Activated T-cell treated with anti-CD3 and anti-CD28 coated beads for 48 hours (primary cell): Measurements from ENCODE around the gene C1QTNF2.

Source experiments
- DNase-seq: peaks from one replicate; pipeline ENCODE4 v3.0.0-alpha.2; 2020; ENCODE audit warnings: low read depth

Gene C1QTNF2

DNA sequence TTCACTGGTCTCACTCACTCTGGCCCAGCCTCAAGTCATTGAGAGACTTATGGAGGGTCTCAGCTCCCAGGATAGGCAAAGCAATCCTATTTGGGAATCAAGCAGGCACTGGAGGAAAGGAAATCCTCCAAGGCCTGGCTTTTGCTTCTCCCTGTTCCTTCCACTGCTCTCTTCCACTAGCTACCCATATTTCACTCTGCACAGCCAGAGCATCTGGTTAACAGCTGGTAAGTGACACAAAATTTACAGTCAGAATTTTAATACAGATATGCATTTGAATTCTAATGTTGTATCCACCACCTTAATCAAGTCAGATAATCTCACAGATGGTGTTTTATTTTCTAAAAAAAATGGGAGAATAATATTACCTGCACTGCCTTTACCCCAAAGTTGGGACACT lies 868 bp upstream of the C1QTNF2 start:
- no peak for DNase-seq

DNA sequence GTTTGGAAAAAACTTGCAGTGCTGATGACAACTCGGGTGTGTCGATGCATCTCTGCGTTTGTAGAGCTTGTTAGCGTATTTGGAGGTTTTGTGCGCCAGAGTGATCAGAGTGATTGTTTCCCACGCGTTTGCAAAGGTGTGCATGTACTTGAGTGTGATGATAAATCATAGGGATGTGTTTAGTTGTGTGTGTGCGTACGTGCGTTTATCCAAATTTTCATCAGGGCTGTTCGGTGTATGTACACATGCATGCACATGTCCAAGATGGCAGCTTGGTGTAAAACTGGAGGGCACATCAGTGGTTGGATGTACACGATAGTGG lies 248 bp upstream of the C1QTNF2 start:
- no peak for DNase-seq

DNA sequence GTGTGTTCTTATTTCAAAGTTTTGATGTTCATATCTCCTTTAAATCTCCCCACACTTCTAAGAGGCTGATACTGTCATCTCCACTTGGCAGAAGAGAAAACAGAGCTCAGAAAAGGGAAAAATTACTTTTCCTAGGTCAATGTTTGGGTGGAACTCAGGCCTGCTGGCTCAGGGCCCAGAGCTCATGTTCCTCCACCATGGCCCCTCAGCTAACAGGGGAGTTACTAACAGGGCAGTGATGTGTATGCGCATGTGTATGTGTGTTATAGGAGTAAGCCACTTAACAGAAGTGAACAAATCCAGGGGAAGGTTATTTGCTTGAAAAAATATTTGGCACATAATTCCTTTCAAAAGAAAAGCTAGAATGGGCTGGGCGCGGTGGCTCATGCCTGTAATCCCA lies 2.5 kb downstream of the C1QTNF2 start:
- DNase-seq: no peak

DNA sequence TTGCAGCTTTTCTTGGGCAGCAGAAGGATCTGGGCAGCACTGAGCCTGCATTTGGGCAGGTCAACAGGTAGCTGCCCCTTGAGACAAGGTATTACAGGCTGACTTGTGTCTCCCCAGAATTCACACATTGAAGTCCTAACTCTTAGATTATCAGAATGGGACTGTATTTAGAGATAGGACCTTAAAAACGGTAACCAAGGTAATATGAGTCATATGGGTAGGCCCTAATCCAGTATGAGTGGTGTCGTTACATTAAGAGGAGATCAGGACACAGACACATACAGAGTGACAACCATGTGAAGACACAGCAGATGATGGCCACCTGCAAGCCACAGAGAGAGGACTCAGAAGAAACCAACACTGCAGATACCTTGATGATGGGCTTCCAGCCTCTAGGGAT lies 3.2 kb downstream of the C1QTNF2 start:
- no peak for DNase-seq

DNA sequence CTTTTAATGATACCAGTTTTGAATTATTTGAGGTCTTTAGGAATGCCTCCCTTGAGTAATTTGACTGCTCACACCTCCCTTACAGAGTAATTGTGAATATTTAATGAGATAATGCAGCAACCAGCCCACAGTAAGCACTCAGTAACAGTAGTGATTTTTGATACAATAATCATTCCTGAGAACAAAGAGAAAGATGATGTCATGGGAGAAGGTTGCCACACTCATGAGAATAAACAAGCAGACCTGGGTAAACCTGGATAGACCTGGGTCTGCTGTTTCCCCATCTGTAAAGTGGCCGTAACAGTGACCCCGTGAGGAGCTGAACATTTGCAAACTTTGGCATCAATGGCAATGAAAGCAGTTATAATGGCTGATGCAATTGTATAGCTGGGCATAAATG lies 4.2 kb downstream of the C1QTNF2 start:
- no peak for DNase-seq

DNA sequence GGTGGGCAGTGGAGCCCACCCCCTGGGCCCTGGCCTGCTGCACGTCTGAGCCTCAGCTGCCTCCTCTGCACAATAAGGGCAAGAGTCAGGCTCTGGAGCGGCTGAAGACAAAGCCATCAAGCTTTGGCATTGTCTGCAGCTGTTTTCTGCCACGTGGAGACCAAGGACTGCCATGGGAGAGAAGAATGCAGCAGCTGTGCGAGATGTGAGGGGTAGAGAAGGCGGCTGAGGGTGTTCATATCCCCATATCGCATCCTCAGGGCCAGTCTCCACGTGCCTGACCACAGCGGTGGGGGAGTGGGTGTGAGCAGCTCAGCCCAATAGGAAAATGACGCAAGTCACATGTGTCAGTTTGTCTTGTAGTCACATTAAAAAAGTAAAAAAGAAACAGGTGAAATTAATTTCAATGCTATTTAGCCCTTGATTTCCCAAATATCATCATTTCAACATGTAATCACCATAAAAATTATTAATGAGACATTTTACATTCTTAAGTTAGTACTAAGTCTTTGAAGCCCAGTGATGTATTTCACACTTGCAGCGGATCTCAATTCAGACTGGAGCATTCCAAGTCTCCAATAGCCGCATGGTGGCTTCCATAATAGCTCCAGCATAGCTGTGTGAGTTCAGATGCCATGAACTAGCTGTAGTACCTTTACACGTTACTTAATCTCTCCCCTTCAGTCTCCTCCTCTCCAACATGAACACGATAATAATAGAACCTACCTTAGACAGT lies 6.6 kb downstream of the C1QTNF2 start:
- no peak for DNase-seq

DNA sequence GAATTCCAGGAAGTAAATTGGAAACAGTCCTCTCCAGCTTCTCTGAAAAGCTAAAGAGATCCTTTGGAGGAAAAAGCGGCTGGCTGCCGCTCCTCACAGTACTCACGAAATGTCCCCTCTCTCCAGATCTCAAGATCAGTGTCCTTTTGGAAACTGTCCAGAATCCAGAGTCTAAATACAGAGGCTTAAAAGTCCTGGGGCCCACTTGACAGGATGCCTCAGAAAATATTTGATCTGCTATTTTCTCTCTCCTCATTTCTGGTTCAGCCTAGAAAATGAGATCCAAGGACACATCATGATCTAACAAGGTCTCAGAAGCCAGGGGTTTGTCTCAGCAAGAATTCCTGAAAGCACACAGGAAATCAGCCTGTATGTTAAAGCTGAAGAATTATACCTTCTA lies 7.2 kb downstream of the C1QTNF2 start:
- DNase-seq: no peak

DNA sequence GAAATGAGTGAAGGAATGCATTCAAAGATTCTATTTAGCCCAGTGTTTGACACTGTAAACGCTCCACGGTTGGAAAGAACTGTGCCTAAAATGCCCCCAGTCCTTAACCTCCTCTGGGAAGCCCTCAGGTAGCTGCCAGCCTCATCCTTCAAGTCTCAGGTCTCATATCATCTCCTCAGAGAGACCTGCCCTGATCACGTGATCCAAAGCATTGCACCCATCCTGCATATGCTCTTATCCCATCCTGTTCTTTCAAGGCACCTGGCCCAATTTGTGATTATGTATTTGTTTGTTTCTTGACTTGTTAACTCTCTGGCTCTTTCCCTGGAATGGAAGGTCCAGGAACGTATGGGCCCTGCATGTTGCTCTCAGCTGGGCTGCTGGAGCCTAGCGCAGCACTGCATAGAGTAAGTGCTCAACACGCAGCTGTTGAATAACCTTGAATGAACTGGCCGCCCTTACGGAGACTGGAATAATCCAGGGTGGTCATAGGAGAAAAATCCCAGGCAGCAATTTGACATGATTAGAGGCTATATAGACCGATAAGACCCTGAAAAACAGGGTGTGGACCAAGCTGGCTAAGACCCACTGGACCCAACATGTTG lies 8.7 kb downstream of the C1QTNF2 start:
- no peak for DNase-seq

DNA sequence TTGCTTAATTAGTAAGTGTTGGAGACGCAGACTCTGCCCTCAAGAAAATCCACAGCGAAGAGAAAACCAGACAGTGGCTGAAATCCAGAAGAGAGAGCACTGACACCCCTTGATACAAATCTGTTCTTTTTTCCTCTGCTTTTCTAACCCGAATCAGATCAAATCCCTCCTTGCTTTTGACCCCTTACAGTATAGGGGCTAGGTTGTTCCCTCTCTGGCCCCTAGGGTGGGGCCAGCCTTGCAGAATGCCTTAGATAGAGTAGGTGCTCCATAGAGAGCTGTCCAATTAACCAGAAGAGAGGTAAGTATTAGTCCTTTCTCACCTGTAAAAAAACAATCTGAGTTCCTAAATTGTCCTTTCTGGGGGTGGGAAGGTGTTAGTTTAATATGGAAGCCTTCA lies 10.1 kb downstream of the C1QTNF2 start:
- no peak for DNase-seq

DNA sequence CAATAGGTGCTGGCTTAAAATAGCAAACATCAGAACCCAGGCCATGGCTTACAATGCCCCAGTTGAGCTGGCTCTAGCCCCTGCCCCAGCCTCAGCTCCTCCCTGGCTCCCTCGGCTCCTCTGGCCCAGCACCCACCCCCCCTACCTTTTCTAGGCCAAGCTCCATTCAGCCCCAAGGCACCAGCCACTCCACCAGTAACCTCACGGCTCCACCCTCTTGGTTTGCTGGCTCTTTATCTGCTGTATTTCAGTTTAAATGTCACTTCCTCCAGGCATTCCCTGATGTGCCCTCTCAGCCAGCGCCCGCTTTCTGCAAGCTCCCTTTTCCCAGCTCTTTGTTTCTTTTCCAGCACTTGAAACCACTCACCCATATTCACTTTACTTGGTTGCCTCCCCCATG lies 10.6 kb downstream of the C1QTNF2 start:
- DNase-seq: no peak

DNA sequence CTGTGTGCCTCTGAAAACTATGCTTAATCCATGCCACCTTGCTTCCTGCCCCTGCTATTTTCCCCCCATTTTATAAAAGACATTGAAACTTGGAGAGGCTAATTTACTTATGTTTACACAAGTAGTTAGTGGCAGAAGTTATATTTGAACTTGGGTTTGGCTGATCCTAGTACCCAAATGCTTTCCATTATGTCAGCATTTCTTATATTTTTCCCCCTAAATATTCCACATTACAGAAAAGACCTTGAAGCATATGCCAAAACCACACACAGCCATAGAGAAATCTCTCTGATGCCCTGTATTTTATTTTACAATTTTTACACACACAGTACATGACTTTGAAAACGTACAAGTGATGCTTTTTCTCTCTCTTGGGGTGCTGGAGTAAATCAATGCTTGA lies 11.2 kb downstream of the C1QTNF2 start:
- no peak for DNase-seq

DNA sequence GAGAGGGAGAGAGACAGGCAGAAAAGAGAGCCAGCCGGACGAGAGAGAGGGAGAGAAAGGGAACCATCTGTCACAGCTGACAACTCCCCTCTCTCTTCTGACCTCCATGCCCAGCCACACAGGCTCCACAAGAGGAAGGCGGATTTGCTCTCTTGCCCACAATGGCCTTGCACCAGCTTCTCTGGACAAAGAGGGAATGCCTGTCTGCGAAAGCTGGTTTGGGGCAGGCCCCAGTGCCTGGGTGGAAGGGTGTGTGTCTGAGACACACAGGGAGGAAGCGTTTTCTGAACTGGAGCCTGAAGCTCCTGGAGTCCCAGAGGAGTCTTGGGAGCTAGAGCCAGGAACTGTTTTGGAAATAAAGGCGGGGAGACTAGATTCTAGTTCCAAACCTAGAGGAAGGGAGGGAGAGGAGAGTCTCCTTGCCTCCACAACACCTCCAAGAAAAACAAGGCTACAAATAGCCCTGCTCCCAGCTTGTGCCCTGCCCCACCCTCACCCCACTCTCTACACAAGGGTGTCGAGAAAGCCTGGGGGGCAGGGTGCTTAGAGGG lies 12.5 kb downstream of the C1QTNF2 start:
- no peak for DNase-seq

DNA sequence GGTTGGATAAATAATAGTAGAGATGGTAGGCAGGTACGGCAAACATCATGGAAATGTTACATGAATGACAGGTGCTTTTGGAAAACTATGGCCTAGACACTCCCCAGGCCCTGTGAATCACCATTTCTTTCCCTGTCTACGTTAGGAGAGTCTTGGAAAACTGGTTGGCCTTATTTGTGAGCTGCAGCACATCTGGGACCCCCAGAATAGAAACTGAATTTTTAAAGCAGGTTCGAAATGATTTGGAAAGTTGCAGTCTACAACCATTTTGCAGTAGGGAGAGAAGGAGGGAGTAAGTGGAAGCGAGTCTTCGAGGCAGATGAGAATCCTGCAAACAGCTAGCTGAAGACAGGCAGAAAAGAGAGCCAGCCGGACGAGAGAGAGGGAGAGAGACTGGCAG lies 13.0 kb downstream of the C1QTNF2 start:
- DNase-seq: no peak

DNA sequence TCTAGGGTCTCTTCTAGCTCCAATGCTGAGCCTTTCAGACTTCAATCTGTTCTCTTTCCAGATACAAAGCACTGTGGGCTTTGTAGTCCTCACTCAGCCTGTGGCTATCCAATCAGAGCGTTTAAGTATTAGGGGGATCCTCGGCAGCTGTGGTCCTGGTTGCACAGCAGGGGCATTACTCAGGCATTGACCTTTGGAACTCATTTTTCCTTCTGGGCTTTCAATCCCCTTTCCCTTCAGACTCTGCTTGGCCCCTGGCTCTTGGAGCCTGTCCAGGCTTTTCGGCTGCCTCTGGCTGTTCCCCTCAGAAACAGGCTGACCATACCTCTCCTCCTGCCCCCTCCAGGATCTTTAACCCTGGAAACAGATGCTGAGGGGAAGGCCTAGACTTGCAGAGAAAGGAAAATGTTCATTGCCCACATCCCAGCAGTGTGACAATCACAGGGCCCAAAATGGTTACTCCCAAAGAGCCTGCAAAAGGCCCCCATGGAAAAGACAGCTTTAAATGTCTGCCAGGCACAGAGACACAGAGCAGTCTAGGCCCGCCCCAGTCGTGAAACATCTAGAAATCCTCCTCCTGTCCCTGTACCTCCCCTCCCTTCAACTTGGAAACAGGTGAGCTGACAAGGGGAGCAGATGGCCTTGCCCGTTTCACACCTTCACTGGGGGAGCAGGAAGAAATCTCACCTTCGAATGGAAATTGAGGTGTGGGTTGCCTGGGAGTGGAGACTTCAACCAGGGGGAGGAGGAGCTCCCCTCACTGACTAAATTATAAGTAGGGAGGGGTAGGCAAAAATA lies 13.7 kb downstream of the C1QTNF2 start:
- DNase-seq: no peak

DNA sequence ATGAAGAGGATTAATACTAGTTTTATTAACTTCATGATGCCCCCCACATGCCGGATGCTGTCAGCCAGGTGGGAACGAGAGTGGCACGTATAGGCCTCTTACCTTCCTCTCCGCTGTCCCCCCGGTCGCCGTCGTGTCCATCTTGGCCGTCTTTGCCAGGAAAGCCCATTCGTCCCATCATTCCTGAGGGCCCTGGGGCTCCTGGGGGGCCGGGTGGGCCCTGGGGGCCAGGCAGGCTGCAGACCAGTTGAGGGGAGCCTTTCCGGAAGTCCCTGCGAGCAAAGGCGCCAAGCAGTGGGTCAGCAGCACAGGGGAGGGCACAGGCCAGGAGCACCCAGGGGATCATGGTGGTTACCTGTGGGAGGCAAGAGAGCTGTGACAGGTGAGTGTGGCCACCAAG lies 15.8 kb downstream of the C1QTNF2 start:
- no peak for DNase-seq

DNA sequence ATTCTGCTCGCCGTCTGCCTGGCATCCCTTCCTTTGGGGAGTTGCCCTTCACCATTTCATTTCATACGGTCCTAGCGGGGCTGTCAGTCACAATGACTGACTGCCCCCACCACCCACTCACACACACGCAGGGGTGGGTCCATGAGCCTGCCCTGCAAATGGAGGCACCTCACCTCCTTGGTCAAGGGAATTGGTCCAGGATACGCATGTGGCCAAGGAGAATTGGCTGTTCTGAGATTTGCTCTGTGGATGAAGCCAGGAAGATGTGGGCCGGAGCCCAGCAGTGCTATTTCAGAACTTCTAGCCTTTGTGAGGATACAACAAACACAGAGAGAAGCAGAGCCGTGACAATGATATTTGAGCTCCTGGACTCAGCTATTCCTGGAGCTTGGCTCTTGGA lies 17.0 kb downstream of the C1QTNF2 start:
- no peak for DNase-seq

DNA sequence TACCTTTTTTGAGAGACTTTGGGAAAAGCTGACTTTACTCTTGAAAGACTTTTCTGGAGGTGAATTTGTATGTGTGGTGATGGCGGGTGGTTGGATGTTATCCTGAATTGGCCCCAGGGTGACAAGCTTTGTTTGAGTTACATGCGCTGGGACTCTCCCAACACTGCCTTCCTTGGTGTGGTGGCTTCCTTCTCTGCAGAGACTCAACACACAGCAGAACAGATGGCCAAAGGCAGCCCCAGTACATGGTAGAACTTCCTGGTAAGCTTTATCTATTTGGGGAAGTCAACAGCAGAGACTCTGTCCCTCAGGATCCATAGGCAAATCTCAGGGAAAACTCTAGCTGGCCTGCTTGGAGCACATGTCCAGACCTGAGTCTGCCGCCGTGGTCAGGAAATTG lies 18.1 kb downstream of the C1QTNF2 start:
- DNase-seq: no peak

DNA sequence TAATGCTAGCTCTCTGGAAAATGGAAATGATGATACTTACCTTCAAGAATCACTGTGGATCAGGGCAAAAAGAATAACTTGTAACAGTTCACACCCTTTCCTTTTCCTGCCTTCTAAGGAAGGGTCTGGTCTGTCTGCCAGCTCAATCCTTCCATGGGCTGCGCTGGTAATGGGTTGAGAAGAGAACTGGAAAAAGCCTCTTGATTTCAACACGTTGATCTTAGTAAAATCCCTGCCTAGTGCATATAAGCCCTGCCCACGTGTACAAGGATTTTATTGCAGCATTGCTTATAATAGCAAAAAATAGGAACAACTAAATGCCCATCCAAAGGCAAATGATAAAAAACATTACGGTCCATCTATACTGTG lies 20.5 kb downstream of the C1QTNF2 start:
- no peak for DNase-seq

DNA sequence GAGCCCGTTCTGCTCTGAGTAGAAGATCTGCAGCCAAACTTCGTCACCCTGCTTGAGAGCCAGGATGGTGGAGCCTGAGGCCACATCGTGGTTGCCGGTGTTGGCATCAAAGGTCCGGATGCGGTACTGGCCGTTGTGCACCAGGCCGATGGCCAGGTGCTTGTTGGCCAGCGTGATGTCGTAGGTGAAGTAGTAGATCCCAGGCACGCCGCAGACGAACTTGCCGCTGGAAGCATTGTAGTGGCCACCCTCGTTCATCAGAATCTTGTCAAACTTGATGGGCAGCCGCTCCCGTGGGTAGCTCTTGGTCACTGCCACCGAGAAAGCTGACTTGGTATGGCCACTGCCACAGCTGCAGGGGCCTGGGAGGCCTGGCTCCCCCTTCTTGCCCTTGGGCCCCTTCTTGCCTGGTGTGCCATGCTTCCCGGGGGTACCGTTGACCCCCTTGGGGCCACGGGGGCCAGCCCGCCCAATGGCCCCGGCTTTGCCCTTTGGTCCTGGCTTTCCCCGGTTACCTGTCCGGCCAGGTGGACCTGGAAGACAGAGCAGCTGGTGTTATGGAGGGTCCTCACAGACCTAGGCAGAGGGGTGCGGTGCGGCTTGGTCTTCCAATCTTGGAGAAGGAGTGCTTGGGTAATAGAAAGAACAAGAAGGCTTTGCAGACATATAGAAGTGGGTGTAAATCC lies 21.0 kb downstream of the C1QTNF2 start:
- no peak for DNase-seq

DNA sequence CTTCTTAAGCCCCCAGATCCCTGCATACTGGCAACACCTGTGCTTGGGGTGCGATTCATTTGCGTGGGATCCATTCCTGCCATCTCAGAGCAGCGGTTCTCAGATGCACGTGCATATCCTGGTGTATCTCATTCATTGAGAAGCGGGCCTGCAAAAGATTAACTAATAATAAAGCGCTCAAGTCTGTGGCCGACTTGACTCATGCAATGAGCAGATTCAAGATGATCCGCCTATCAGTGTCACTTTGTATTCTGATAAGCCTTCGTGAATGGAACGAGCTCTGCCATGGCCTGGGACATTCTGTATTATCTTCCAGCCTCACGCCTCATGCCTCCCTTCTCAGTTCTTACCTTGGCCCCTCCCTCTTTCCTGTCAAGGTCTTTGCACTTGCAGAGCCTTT lies 22.3 kb downstream of the C1QTNF2 start:
- DNase-seq: no peak

DNA sequence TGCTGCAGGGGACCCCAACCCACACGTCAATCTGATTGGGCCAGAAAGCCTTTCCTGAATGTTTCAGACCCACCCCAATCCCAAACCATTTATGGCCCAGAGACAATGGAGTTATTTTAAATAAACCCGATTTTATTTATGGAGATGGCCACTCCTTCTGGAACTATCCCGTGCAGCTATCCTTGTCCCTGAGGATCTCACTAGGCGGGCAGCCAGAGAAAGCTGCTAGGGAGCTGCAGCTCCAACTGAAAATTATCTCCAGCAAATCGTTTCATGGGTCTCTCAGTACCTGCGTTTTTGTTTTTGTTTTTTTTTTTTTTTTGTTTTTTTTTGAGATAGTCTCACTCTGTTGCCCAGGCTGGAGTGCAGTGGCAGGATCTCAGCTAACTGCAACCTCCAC lies 23.0 kb downstream of the C1QTNF2 start:
- DNase-seq: no peak

DNA sequence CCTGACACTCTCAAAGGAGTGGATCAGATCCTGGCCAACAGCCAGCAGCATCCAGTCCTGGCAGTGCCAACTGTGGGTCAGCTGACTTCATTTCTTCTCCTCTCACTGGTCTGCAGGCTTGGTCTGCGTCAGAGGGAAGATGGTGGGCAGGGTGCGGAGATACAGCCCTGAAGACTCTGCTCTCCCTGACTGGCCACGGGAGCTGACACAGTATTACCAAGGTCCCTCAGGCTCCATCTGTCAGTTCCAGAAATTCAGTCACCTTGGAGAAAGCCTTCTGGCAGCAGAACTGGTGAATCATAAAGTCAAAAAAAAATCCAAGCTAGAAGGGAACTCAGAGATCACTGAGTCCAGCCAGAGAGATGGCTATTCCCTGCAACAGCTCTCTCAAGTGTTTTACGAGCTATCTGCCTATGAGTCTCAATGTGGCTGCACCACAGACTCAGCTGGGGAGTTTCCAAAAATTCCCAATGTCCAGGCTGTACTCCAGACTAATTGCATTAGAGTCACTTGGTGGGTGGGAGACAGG lies 27.9 kb downstream of the C1QTNF2 start:
- no peak for DNase-seq
